ENCODE measurements around the gene GRAPL.
"Not testable (repeated sequence)": the region's sequence is repeated elsewhere in the genome, so short reads cannot be mapped to it uniquely, and the experiment has no call there.

The GRAPL gene

DNA sequence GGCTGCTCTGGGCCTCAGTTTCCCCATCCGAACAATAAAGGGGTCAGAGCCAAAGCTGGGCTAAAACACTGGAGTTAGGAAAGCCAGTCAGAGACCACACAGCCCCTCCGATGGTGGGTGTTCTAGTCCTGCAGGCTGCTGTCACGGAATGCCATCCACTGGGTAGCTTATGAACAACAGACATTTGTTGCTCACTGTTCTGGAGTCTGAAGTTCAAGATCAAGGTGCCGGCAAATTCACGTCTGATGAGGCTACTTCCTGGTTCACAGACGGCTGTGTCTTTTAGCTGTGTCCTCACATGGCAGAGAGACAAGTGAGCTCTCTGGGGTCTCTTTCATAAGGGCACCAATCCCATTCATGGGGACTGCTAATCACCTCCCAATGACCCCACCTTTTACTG lies 9.2 kb downstream of the GRAPL start:
- not testable (repeated sequence) for DNase-seq (ENCODE audit: low spot score)

DNA sequence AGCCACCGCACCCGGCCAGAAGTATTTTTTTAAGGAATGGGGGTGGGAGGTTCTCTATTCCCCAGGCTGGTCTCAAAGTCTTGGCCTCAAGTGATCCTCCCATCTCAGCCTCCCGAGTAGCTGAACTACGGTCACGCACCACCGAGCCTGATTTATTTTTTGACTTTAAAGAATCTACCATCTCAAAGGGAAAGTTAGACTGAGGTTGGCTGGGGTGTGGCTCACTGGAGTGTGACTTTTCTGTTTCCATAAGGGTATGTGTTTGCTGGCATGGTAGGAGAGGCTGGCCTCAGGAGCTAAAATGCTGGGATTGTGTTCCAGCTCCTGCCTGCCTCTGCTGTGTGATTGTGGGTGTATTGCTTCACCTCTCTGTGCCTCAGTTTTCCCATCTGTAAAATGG lies 10.6 kb downstream of the GRAPL start:
- DNase-seq (ENCODE audit: low spot score) = not testable (repeated sequence)

DNA sequence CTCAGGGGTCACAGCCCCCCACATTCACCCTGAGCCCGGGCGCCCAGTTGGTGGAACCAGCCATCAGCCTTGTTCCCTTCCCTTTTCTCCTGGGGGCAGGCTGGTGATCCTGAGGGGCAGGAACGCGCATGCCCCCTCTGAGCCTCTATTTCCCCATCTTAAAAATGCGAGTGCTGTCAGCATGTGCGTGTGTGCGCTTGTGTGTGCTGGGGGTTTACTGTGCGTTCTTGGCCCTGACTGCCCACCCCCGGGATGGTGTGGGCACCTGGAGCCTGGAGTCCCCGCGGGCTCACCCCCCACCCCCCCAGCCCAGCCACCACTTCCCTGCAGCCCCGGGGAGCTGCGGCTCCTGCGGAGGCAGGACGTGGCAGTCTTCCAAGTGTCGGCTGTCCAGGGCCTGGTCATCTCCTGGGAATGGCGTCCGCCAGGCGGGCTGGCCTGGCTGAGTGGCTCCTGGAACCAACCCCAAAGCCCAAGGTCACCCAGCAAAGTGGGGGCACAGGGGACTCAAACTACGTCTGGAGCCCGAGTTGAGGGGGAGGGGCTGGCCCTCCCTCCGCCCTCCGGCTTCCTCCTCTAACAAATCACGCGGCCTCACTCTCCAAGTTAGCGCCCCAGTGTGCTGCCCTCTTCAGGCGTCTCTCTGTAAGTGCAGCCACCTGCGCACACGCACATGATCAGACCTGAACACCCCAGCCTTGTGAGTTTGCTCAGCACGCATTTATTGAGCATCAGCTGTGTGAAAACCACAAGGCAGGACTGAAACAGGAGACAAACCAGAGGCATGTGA lies 14.2 kb downstream of the GRAPL start:
- DNase-seq (ENCODE audit: low spot score) = not testable (repeated sequence)

DNA sequence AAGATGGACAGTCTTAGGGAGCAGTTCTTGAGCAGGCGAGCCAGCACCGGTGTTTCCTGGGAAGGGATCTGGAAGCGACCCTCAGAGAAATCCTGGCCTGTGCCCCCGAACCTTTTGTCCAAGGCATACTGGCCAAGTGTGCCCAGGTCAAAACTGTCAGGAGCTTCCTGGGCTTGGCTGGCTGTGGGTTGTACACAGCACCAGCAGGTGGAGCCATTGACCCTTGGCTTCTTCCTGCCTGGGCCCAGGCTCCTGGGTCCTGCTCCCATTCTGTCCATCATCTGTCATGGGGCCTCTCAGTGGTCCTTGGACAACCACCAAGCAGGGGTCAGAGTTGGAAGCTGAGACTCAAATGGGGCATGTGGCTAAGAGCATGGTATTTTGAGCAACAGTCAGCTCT lies 15.0 kb downstream of the GRAPL start:
- DNase-seq (ENCODE audit: low spot score) = not testable (repeated sequence)

- DNase-seq (ENCODE audit: low spot score) = not testable (repeated sequence)
Measured at GRCh38 chr17:19143097-19143777, 15.8 kb downstream of the GRAPL start.

DNA sequence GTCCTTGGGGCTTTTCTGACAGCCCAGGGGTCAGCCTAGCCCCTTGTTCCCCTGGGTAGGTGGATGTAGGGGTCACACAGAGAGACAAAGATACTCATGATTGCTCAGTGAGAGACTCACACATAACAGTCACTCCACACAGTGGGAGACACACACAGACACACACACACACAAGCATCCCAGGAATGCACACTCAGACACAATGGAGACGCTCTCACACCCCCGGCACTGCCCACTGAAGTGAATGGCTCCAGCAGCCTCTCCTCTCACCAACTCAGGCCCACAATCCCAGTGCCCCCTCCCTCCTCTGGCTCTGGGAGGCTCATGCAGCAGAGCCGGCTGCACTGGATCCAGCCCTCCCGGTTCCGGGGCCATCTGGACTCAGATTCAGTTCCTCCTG lies 17.0 kb downstream of the GRAPL start:
- not testable (repeated sequence) for DNase-seq (ENCODE audit: low spot score)

GRCh38 chr17:19145471-19145870 lies 18.1 kb downstream of the GRAPL start:
- DNase-seq (ENCODE audit: low spot score) = not testable (repeated sequence)

DNA sequence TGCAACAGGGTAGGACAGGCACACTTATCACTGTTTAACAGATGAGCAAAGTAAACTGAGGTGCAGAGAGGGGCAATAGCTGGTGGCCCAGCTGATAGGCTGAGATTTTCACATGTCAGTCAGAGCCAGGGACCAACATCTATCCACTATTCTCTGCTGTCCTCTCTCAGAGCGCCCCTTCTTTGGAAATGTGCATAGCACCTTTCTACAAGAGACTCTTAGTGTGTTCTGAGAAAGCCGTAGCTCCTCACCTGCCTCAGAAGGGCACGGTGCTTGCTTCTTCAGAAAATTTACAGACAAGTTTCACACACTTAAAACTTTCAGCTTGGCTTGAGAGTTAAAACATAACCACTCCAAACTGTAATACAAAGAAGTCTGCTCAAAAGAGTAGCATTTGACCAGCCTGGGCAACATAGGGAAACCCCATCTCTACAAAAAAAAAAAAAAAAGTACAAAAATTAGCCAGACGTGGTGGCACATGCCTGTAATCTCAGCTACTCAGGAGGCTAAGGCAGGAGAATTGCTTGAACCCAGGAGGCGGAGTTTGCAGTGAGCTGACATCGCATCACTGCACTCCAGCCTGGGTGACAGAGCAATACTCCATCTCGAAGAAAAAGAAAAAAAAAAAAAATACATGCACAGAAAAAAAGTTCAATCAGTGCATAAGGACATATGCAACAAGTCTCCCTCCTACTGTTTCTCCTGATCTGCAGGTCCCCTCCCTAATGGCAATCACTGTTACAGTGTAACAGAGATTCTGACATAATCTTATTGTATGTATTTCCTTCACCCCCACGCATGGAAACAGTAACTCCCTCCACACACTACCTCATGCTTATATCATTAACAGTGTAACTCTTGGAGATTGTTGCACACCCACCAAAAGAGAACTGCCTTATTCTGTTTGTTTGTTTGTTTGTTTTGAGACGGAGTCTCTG lies 23.6 kb downstream of the GRAPL start:
- DNase-seq (ENCODE audit: low spot score) = not testable (repeated sequence)

GRCh38 chr17:19157628-19158027 lies 30.2 kb downstream of the GRAPL start:
- DNase-seq (ENCODE audit: low spot score) = not testable (repeated sequence)

GRCh38 chr17:19158478-19158877 lies 31.1 kb downstream of the GRAPL start:
- not testable (repeated sequence) for DNase-seq (ENCODE audit: low spot score)

DNA sequence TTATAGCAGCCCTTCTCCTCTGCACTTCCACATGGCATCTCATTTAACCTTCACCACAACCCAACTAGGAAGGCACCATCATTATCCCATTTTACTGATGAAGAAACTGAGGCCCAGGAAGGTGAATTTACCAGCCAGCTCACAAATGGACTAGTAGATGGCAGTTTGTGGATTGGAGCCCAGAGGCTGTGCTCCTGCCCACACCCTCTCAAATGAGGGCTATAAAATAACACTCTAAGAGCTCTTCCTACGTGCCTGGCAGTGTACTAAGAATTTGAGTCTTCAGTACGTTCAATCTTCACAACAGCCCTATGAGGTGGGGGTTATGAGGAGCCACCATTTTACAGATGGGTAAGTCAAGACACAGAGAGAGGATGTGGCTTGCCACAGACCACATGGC lies 31.5 kb downstream of the GRAPL start:
- not testable (repeated sequence) for DNase-seq (ENCODE audit: low spot score)

- DNase-seq (ENCODE audit: low spot score) = not testable (repeated sequence)
Measured at GRCh38 chr17:19161308-19162107, 34.1 kb downstream of the GRAPL start.

- not testable (repeated sequence) for DNase-seq (ENCODE audit: low spot score)
Measured at GRCh38 chr17:19162384-19163216, 35.2 kb downstream of the GRAPL start.

DNA sequence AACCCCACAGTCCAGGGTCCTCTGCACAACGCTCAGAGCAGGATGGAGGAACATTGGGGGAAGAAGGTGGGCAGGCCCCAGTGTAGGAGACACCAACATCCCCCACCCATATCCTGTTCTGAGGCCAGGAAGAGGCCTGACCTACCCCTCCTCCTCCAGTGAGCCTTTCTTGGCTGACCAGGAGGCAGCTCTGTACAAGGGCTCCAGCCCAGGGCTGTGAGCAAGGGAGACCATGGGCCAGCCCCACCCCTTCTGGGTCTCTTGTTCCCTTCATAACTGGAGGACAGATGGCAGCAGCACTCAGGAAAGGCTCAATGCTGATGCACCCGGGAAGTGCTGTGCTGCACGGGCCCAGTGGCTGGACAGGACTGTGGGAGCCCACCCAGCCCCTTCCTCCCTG lies 47.0 kb downstream of the GRAPL start:
- not testable (repeated sequence) for DNase-seq (ENCODE audit: low spot score)

- not testable (repeated sequence) for DNase-seq (ENCODE audit: low spot score)
Measured at GRCh38 chr17:19175410-19175809, 48.0 kb downstream of the GRAPL start.

GRCh38 chr17:19181040-19181875 lies 53.9 kb downstream of the GRAPL start:
- DNase-seq (ENCODE audit: low spot score) = not testable (repeated sequence)

- not testable (repeated sequence) for DNase-seq (ENCODE audit: low spot score)
Measured at GRCh38 chr17:19187883-19188869, 60.8 kb downstream of the GRAPL start.
